Colonic mucosa (tissue), 4 donors: ENCODE measurements around the gene TTC1. TPM values are rescaled to one million over a fixed set of nuclear protein-coding genes. Genes with fewer than 3 reads are reported as not detected.

ENCODE experiments used
- DNase-seq: peaks from one replicate; pipeline ENCODE4 v3.0.0-alpha.2; 2020
- H3K27ac ChIP-seq: fragments of 200-600 bp; one replicate; pipeline ENCODE4 v1.8.0; 2021
- H3K27me3 ChIP-seq: fragments of 200-600 bp; one replicate; pipeline ENCODE4 v1.8.0; 2021
- H3K36me3 ChIP-seq: fragments of 200-600 bp; one replicate; pipeline ENCODE4 v1.8.0; 2021
- H3K4me1 ChIP-seq: fragments of 200-600 bp; one replicate; pipeline ENCODE4 v1.8.0; 2021; ENCODE audit warnings: mild to moderate bottlenecking
- H3K4me3 ChIP-seq: fragments of 200-600 bp; one replicate; pipeline ENCODE4 v1.8.0; 2021
- H3K9ac ChIP-seq, 2 donors: one replicate each; pipeline ENCODE4 v1.7.0; 2013; ENCODE audit warnings: control low read depth in 2 of 2, low read depth in 2 of 2, low read length in 2 of 2
- H3K9me3 ChIP-seq: fragments of 200-600 bp; one replicate; pipeline ENCODE4 v1.8.0; 2021
- intact Hi-C: fragments of 100-400 bp; cut with DNase I; formaldehyde crosslinking; loops from one replicate; pipeline ENCODE4 v1.14.1; 2022
- total RNA-seq, 2 donors: library from RNA; stranded (reverse); fragmentation: NEBNext Ultra II Directional in 1 of 2; extraction: Animal tissue kit (Norgen Biotek cat#: 25700) in 1 of 2; gene quantifications; one replicate each; pipeline ENCODE4 v1.2.1, GENCODE V29; 2021
- TF ChIP-seq, protein P1 (sequence below): fragments of 200-600 bp; IDR thresholded peaks from one replicate; pipeline ENCODE4 v1.8.0; 2022; ENCODE audit warnings: antibody characterized with exemption, mild to moderate bottlenecking
- donor health status: healthy.
- donor health status: DM: no; HTN: no; CAD: no.
- donor health status: DM: no; HTN: no; CAD: no.

TTC1 gene
- total RNA-seq, 2 donors from 2014 or later, result 41.1 to 46.4 TPM

- H3K27ac ChIP-seq, result no peak overlapping the region
- H3K27me3 ChIP-seq, result no peaks in the 10 kb centered on the region
- no peak for DNase-seq
- H3K36me3 ChIP-seq, result peaks cover 12% of the 10 kb centered on the region
- peaks cover 3% of the 10 kb centered on the region for H3K4me1 ChIP-seq
- no peaks in the 10 kb centered on the region for H3K9me3 ChIP-seq
- intact Hi-C loops, result no loop called here
- H3K4me3 ChIP-seq, result no peak overlapping the region
- TF ChIP-seq, protein P1, sequence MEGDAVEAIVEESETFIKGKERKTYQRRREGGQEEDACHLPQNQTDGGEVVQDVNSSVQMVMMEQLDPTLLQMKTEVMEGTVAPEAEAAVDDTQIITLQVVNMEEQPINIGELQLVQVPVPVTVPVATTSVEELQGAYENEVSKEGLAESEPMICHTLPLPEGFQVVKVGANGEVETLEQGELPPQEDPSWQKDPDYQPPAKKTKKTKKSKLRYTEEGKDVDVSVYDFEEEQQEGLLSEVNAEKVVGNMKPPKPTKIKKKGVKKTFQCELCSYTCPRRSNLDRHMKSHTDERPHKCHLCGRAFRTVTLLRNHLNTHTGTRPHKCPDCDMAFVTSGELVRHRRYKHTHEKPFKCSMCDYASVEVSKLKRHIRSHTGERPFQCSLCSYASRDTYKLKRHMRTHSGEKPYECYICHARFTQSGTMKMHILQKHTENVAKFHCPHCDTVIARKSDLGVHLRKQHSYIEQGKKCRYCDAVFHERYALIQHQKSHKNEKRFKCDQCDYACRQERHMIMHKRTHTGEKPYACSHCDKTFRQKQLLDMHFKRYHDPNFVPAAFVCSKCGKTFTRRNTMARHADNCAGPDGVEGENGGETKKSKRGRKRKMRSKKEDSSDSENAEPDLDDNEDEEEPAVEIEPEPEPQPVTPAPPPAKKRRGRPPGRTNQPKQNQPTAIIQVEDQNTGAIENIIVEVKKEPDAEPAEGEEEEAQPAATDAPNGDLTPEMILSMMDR, result no peak
- no peak overlapping the region for H3K9ac ChIP-seq
Measured at GRCh38 chr5:160092960-160093707, 84.2 kb downstream of the TTC1 start.

GRCh38 chr5:160096178-160096577 lies 87.2 kb downstream of the TTC1 start:
- Histone ChIP-seq H3K4me1 (peaks cover 3% of the 10 kb centered on the region), H3K9ac (no peak overlapping the region), H3K36me3 (peaks cover 12% of the 10 kb centered on the region), H3K27ac (no peak overlapping the region), H3K27me3 (no peaks in the 10 kb centered on the region), H3K4me3 (no peak overlapping the region), H3K9me3 (no peaks in the 10 kb centered on the region)
- intact Hi-C loops, result no loop called here
- no peak for DNase-seq
- TF ChIP-seq, protein P1, result no peak

DNA sequence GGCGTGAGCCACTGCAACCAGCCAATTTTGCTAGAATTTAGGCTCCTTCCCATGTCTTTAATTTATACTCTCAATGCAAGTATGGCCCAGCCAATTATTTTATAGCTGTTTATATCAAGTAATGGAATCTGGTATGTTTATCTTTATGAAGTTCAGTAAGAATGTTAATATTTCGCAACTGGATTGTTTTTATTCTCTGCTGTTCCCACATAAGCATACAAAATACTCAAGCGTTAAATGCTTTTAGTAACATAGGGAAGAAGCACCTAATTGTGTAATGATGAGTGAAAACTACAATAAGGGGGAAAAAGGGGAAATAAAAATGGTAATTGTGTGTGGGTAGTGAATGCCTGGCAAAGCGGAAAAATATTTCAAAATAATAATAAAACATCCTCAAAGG lies 89.1 kb downstream of the TTC1 start:
- TF ChIP-seq, protein P1, result no peak
- intact Hi-C loops, result no loop called here
- Histone ChIP-seq H3K4me1 (peaks cover 3% of the 10 kb centered on the region), H3K27ac (no peak overlapping the region), H3K27me3 (no peaks in the 10 kb centered on the region), H3K9me3 (no peaks in the 10 kb centered on the region), H3K4me3 (no peak overlapping the region), H3K36me3 (peaks cover 11% of the 10 kb centered on the region), H3K9ac (no peak overlapping the region)
- DNase-seq, result no peak

DNA sequence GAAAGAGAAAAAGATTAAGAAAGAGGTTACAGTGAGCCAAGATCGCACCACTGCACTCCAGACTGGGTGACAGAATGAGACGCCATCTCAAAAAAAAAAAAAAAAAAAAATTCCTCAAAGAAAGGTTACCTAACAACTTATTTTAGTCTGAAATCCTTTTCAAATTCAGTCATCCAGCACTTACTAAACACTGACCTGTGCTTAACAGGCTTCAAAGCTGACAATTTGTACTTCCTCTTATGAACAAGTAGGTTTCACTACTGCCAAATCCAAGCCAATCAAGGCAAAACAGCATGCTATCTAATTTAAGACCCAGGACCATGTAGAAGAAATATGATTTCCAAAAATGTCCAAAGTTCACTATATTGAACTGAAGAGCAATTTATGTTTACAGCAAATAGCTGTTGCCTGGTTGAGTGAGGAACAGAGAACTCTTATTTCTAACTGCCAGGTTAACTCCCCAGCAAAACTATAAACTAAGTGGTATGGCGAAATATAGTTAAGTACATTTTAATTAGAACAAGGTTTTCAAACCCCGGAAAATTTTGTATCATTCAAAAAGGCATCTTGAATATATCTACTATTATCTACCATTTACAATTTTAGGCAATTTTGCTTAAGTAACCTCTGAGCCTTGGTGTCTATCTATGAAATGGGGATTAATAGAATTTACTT lies 96.9 kb downstream of the TTC1 start:
- H3K36me3 ChIP-seq, result no peaks in the 10 kb centered on the region
- DNase-seq, result no peak
- no peak overlapping the region for H3K4me3 ChIP-seq
- H3K27ac ChIP-seq, result peak overlapping the region; percentile 49
- TF ChIP-seq, protein P1, result no peak
- H3K9me3 ChIP-seq, result no peaks in the 10 kb centered on the region
- H3K9ac ChIP-seq, result no peak overlapping the region
- no peaks in the 10 kb centered on the region for H3K4me1 ChIP-seq
- H3K27me3 ChIP-seq, result no peaks in the 10 kb centered on the region
- intact Hi-C loops, result no loop called here

DNA sequence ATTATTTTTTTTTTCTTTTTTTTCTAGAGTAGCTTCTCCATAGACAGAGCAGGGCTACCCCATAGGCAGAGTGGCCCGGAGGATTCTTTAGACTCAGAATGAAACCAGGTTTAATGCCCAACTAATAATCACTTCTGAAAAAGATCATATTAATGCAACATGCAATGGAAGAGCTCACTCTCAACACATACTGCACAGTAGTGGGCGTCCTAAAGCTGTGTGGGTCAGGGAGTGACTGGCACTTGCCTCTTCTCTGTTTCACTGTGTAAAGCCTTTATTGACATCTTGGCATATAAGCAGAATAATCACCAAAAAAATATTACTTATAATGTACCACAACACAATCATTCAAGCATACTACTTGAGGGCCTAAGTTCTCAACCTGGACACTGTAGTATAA lies 99.2 kb downstream of the TTC1 start:
- no peak for DNase-seq
- Histone ChIP-seq H3K27me3 (no peaks in the 10 kb centered on the region), H3K9ac (no peak overlapping the region), H3K4me1 (no peaks in the 10 kb centered on the region), H3K27ac (no peak overlapping the region), H3K36me3 (no peaks in the 10 kb centered on the region), H3K9me3 (no peaks in the 10 kb centered on the region), H3K4me3 (no peak overlapping the region)
- TF ChIP-seq, protein P1, result no peak
- intact Hi-C loops, result no loop called here

Other genes with a start within 250 kb of the TTC1 start
- under 1 TPM; 0.32 to 0.69 TPM for gene ADRA1B, start 92.7 kb upstream of the TTC1 start, total RNA-seq
- 10 to 100 TPM; 44.0 to 47.6 TPM for gene PWWP2A, start 110.3 kb downstream of the TTC1 start, total RNA-seq
- not detected for gene FABP6, start 220.4 kb downstream of the TTC1 start, total RNA-seq